GM12892 (cell line): Measurements from ENCODE around the gene UTP3.

ENCODE experiments used
- POLR2A ChIP-seq: IDR thresholded peaks from 2 replicates; pipeline ENCODE4 v1.6.1; 2011; ENCODE audit warnings: low read depth, low read length, control low read depth
- POLR2AphosphoS5 ChIP-seq: IDR thresholded peaks from 2 replicates; pipeline ENCODE4 v1.6.1; 2011; ENCODE audit warnings: low read depth, low read length, control low read depth

DNA sequence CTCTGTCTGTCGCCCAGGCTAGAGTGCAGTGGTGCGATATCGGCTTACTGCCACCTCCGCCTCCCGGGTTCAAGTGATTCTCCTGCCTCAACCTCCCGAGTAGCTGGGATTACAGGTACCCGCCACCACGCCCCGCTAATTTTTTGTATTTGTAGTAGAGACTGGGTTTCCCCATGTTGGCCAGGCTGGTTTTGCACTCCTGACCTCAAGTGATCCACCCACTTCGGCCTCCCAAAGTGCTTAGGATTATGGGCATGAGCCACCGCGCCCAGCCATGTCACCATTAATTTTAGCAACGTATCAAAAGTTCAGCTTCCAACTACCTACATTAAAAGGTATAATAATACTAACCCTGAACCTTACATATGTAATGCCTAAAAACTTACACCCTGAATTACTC lies 940 bp upstream of the UTP3 start:
- TF ChIP-seq POLR2AphosphoS5 (no peak), POLR2A (no peak)
